PC-3 (cell line): ENCODE measurements around the gene JUNB. TPM values are rescaled to one million over a fixed set of nuclear protein-coding genes. Genes with fewer than 3 reads are reported as not detected.

ENCODE experiments used
- ATAC-seq: fragments of 200-7000 bp; cut with Tn5 transposase; 2 replicates; pipeline ENCODE4 v1.9.1; 2020; ENCODE audit warnings: mild to moderate bottlenecking, moderate library complexity
- BruUV-seq: library from RNA; stranded (reverse); fragments of 400-500 nt; replicated peaks from 2 replicates; lab custom pipeline; 2021; lab: Mats Ljungman, UMichigan
- CTCF ChIA-PET: fragments of 300-600 bp; sonication (Branson Sonifier 250); formaldehyde crosslinking; loops from one replicate; lab custom pipeline; 2022; ENCODE audit warnings: antibody characterized with exemption; lab: Charles Lee
- POLR2A ChIA-PET: fragments of 300-600 bp; sonication (Branson Sonifier 250); formaldehyde crosslinking; loops from one replicate; lab custom pipeline; 2022; ENCODE audit warnings: antibody characterized with exemption; ENCODE audit not compliant: unreplicated experiment; lab: Charles Lee
- DNase-seq: peaks from one replicate; pipeline ENCODE4 v3.0.0-alpha.2; 2015
- H2AFZ ChIP-seq: fragments of 300-600 bp; sonication (generic); 2 replicates; pipeline ENCODE4 v1.6.0; 2016; ENCODE audit warnings: antibody characterized with exemption, low read length
- H3F3A ChIP-seq: fragments of 300-600 bp; sonication (generic); one replicate; pipeline ENCODE4 v1.6.0; 2017; ENCODE audit warnings: antibody characterized with exemption, low read length, control low read depth, mild to moderate bottlenecking; ENCODE audit not compliant: unreplicated experiment
- H3K27ac ChIP-seq: fragments of 300-600 bp; sonication (generic); 2 replicates; pipeline ENCODE4 v1.5.1; 2016; ENCODE audit warnings: mild to moderate bottlenecking, low read length
- H3K27me3 ChIP-seq: fragments of 300-600 bp; sonication (generic); 2 replicates; pipeline ENCODE4 v1.6.1; 2016; ENCODE audit warnings: low read length, mixed read lengths
- H3K36me3 ChIP-seq: fragments of 300-600 bp; sonication (generic); 2 replicates; pipeline ENCODE4 v1.6.1; 2016; ENCODE audit warnings: low read depth, mixed run types, low read length, mixed read lengths
- H3K4me1 ChIP-seq: fragments of 300-600 bp; sonication (generic); 2 replicates; pipeline ENCODE4 v1.5.1; 2016; ENCODE audit warnings: low read length; ENCODE audit not compliant: insufficient read depth
- H3K4me2 ChIP-seq: fragments of 300-600 bp; sonication (generic); 2 replicates; pipeline ENCODE4 v1.6.0; 2016; ENCODE audit warnings: low read length
- H3K4me3 ChIP-seq: fragments of 300-600 bp; sonication (generic); 2 replicates; pipeline ENCODE4 v1.5.1; 2016; ENCODE audit warnings: mild to moderate bottlenecking, low read length, mixed read lengths
- H3K79me2 ChIP-seq: fragments of 300-600 bp; sonication (generic); 2 replicates; pipeline ENCODE4 v1.6.1; 2017; ENCODE audit warnings: low read length, mixed read lengths
- H3K9ac ChIP-seq: fragments of 300-600 bp; sonication (generic); 2 replicates; pipeline ENCODE4 v1.6.0; 2016; ENCODE audit warnings: mild to moderate bottlenecking, low read length
- H3K9me2 ChIP-seq: fragments of 300-600 bp; sonication (generic); replicated peaks from 2 replicates; pipeline ENCODE4 v1.6.1; 2016; ENCODE audit warnings: mixed run types, low read length, mixed read lengths
- H3K9me3 ChIP-seq: fragments of 300-600 bp; sonication (generic); 2 replicates; pipeline ENCODE4 v1.6.1; 2016; ENCODE audit warnings: low read length, mixed read lengths
- H4K20me1 ChIP-seq: fragments of 300-600 bp; sonication (generic); 2 replicates; pipeline ENCODE4 v1.6.1; 2016; ENCODE audit warnings: low read length, mixed read lengths
- CTCF ChIP-seq: fragments of 300-600 bp; sonication (generic); conservative IDR thresholded peaks from 2 replicates; pipeline ENCODE4 v1.5.1; 2017; ENCODE audit warnings: antibody characterized with exemption, low read depth, mild to moderate bottlenecking, low read length
- EZH2 ChIP-seq: fragments of 300-600 bp; sonication (generic); IDR thresholded peaks from one replicate; pipeline ENCODE4 v1.6.1; 2017; ENCODE audit warnings: antibody characterized with exemption, mild to moderate bottlenecking, low read length; ENCODE audit not compliant: unreplicated experiment
- EZH2phosphoT487 ChIP-seq: fragments of 300-600 bp; sonication (generic); IDR thresholded peaks from 2 replicates; pipeline ENCODE4 v1.6.1; 2018; ENCODE audit warnings: mild to moderate bottlenecking, antibody characterized with exemption, low read length, borderline replicate concordance
- intact Hi-C: fragments of 100-400 bp; cut with micrococcal nuclease; formaldehyde crosslinking; loops from 2 replicates; pipeline ENCODE4 v1.9.0; 2023
- total RNA-seq: library from RNA; depleted of rRNA; stranded (reverse); fragments of >200 nt; gene quantifications from 2 replicates; pipeline ENCODE4 v1.2.3, GENCODE V29; 2014

The JUNB gene
- total RNA-seq, 1 experiment from 2014 or later, result 343 TPM

DNA sequence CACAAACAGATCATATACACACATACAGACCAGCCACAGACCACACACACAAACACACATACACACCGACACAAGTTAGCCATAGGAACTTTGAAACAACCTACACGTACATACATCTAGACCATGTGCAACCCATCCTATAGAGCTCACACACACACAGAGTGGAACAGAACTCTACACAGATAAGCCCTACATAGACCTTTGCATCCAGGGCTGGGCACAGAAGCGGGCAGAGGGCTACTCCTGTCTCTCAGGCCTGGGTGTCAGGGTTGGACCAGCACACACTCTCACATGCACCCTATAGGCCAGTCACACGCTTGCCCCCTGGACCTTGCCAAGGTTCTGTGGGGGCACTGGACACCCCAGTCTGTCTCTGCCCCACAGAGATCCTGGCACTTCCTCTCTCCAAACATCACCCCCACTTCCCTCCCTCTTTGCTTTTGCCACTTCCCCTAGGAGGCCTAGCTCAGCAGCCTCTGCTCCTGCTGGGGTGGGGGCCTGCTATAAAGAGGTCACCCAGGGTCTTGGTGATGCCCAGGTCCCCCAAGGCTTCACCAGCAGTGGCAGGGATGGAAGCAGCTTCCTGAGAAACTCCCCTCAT is 5.8 kb upstream of the JUNB start:
- ChIA-PET POLR2A (no interaction called here), CTCF (no interaction called here)
- H3K27me3 ChIP-seq, result no peaks in the 10 kb centered on the region
- H3K27ac ChIP-seq, result peak overlapping the region; percentile 72
- H2AFZ ChIP-seq, result peak overlapping the region; percentile 15; the same call in 1 of the 2 replicates
- no peaks in the 10 kb centered on the region for H3K36me3 ChIP-seq
- intact Hi-C loops, result no loop called here
- BruUV-seq, result no TSS peak
- H3K4me1 ChIP-seq, result peaks cover 73% of the 10 kb centered on the region
- DNase-seq (no peak), ATAC-seq (no peak)
- no peak overlapping the region for H3K4me3 ChIP-seq
- no peaks in the 10 kb centered on the region for H3K79me2 ChIP-seq
- H3K9me2 ChIP-seq, result no peaks in the 10 kb centered on the region
- H4K20me1 ChIP-seq, result no peaks in the 10 kb centered on the region
- TF ChIP-seq CTCF (no peak), EZH2 (no peak), EZH2phosphoT487 (no peak)
- H3K9me3 ChIP-seq, result no peaks in the 10 kb centered on the region
- H3F3A ChIP-seq, result peaks cover 8% of the 10 kb centered on the region
- peak overlapping the region; percentile 38 for H3K4me2 ChIP-seq
- peak overlapping the region; percentile 38 for H3K9ac ChIP-seq

DNA sequence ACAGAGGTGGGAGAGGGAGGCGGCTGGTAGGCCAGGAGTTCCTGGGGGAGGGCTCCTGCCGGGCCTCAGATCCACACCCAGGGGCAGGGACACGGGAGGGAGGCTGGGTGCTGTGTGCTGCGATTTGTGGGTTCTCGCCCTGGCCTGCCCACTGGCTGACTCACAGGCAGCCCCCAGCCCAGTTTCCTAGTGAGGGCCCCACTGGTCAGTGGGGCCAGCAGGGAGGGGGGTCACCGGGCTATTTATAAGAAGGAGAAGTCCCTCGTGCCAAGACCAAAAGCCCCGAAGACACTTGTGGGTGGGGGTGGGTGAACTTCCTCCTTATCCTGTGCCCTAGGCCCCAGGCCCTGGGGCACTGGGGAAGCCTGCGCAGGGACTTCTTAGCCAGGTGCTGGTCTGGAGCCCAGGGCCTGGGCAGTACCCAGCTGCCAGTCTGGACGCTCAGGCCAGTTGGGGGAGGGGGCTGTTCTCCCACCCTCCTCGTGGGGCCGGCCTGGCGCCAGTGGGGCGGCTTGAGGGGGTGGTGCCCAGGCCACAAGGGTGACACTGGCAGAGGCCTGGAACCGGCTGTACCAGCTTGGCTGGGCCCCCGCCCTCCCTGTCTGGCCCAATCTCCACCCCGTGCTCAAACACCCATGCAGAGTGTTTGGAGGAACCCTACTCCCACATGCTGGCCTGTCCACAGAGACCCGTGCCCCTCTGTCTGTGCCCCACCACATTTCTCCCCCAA is 5.0 kb upstream of the JUNB start:
- Histone ChIP-seq H2AFZ (peak overlapping the region; percentile 15; the same call in 1 of the 2 replicates), H3K4me1 (peaks cover 79% of the 10 kb centered on the region), H3K36me3 (no peaks in the 10 kb centered on the region), H3K9me3 (no peaks in the 10 kb centered on the region), H3K9ac (peak overlapping the region; percentile 38), H4K20me1 (no peaks in the 10 kb centered on the region), H3K79me2 (peaks cover under 1% of the 10 kb centered on the region; the same call in 1 of the 2 replicates), H3K27ac (peak overlapping the region; percentile 72), H3F3A (peaks cover 9% of the 10 kb centered on the region), H3K4me3 (no peak overlapping the region), H3K9me2 (no peaks in the 10 kb centered on the region), H3K4me2 (peak overlapping the region; percentile 38), H3K27me3 (no peaks in the 10 kb centered on the region)
- ChIA-PET POLR2A (no interaction called here), CTCF (interaction anchor here (0.6 kb wide), 1 partner anchor 1147 kb away, joined by 3 read pairs; no protein-coding TSS in a partner anchor)
- intact Hi-C loops, result no loop called here
- TF ChIP-seq CTCF (no peak), EZH2phosphoT487 (no peak), EZH2 (no peak)
- ATAC-seq, result no peak
- peak; percentile 75 for DNase-seq
- no TSS peak for BruUV-seq

DNA sequence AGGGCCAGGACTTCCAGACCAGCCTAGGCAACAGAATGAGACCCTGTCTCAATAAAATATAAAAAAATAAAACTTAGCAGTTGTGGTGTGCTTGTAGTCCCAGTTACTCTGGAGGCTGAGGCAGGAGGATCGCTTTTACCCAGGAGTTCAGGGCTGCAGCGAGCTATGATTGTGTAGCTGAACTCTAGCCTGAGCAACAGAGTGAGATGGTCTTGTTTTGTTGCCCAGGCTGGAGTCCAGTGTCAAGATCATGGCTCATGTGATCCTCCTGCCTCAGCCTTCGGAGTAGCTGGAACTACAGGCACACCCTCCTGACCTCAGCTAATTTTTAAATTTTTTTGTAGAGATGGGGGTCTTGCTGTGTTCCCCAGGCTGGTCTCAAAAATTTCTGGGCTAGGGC is 4.3 kb upstream of the JUNB start:
- ChIA-PET CTCF (interaction anchor here (0.6 kb wide), 2 partner anchors 122 to 1147 kb away, joined by 3 read pairs; no protein-coding TSS in a partner anchor), POLR2A (no interaction called here)
- peak overlapping the region; percentile 38 for H3K9ac ChIP-seq
- peaks cover 9% of the 10 kb centered on the region for H3F3A ChIP-seq
- no TSS peak for BruUV-seq
- ATAC-seq, result no peak
- intact Hi-C loops, result no loop called here
- no peaks in the 10 kb centered on the region for H3K36me3 ChIP-seq
- no peak overlapping the region for H3K4me3 ChIP-seq
- H3K4me2 ChIP-seq, result peak overlapping the region; percentile 38
- peak overlapping the region; percentile 72 for H3K27ac ChIP-seq
- no peaks in the 10 kb centered on the region for H3K9me2 ChIP-seq
- H3K4me1 ChIP-seq, result peaks cover 78% of the 10 kb centered on the region
- TF ChIP-seq EZH2, result no peak
- TF ChIP-seq EZH2phosphoT487, result no peak
- TF ChIP-seq CTCF, result no peak
- peaks cover 6% of the 10 kb centered on the region for H3K79me2 ChIP-seq
- H2AFZ ChIP-seq, result no peak overlapping the region
- H3K27me3 ChIP-seq, result no peaks in the 10 kb centered on the region
- peaks cover 5% of the 10 kb centered on the region for H4K20me1 ChIP-seq
- no peak for DNase-seq
- no peaks in the 10 kb centered on the region for H3K9me3 ChIP-seq
